Measurements from ENCODE around the gene SIAH1. TPM values are rescaled to one million over a fixed set of nuclear protein-coding genes. Genes with fewer than 3 reads are reported as not detected.
"Not testable (repeated sequence)": the region's sequence is repeated elsewhere in the genome, so short reads cannot be mapped to it uniquely, and the experiment has no call there.

Gene SIAH1
- total and polyA plus RNA-seq, 9 of the 15 experiments (the other 6 are each of a cell fraction or from before 2014, with no cell fraction given), result 4.1 to 14.3 (median 12.5) TPM

DNA sequence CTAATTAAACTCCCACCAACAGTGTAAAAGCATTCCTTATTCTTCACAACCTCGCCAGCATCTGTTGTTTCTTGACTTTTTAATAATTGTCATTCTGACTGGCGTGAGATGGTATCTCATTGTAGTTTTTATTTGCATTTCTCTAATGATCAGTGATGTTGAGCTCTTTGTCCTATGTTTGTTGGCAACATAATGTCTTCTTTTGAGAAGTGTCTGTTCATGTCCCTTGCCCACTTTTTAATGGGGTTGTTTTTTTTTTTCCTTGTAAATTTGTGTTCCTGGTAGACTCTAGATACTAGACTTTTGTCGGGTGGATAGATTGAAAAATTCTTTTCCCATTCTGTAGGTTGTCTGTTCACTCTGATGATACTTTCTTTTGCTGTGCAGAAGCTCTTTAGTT lies 71.3 kb downstream of the SIAH1 start:
- BruUV-seq (replicated peaks); H3K9me3 ChIP-seq (replicated peaks; ENCODE audit: control insufficient read depth, insufficient read depth, low read depth, low read length); POLR2A ChIA-PET; DNase-seq (ENCODE audit: extremely low read depth in 1 of 4, low spot score in 3 of 4); H3K9ac ChIP-seq (ENCODE audit: insufficient read depth in 1 of 2, low read depth in 2 of 2, low read length in 2 of 2); H2AFZ ChIP-seq (ENCODE audit: low read depth, low read length); H3K27me3 ChIP-seq (ENCODE audit: control insufficient read depth in 2 of 2, insufficient read depth in 2 of 2, low read length in 2 of 2); H4K20me1 ChIP-seq (replicated peaks; ENCODE audit: control insufficient read depth, insufficient read depth, low read length); H3K9me1 ChIP-seq (ENCODE audit: control insufficient read depth, insufficient read depth, low read length); H3K79me2 ChIP-seq (ENCODE audit: control insufficient read depth, insufficient read depth, low read length); CTCF ChIA-PET (ENCODE audit: low intra/inter-chr PET ratio); intact Hi-C loops (cut with micrococcal nuclease); in situ Hi-C loops (cut with MboI); FAIRE-seq; ATAC-seq; H3K4me2 ChIP-seq (ENCODE audit: insufficient read depth, low read length); H3K4me1 ChIP-seq (replicated peaks in 1 of 2; ENCODE audit: control insufficient read depth in 2 of 2, insufficient read depth in 2 of 2, low read length in 2 of 2); H3K27ac ChIP-seq (ENCODE audit: extremely low read depth, low read depth, low read length); H3K4me3 ChIP-seq: not testable (repeated sequence)
- WGBS (ENCODE audit: insufficient coverage, low coverage, missing lambda C conversion rate), result 97% methylated on average over 3 of the region's 3 CpGs
- peaks cover 34% of the 10 kb centered on the region for H3K36me3 ChIP-seq (ENCODE audit: control insufficient read depth, insufficient read depth, low read length)
- TF ChIP-seq, protein P1, sequence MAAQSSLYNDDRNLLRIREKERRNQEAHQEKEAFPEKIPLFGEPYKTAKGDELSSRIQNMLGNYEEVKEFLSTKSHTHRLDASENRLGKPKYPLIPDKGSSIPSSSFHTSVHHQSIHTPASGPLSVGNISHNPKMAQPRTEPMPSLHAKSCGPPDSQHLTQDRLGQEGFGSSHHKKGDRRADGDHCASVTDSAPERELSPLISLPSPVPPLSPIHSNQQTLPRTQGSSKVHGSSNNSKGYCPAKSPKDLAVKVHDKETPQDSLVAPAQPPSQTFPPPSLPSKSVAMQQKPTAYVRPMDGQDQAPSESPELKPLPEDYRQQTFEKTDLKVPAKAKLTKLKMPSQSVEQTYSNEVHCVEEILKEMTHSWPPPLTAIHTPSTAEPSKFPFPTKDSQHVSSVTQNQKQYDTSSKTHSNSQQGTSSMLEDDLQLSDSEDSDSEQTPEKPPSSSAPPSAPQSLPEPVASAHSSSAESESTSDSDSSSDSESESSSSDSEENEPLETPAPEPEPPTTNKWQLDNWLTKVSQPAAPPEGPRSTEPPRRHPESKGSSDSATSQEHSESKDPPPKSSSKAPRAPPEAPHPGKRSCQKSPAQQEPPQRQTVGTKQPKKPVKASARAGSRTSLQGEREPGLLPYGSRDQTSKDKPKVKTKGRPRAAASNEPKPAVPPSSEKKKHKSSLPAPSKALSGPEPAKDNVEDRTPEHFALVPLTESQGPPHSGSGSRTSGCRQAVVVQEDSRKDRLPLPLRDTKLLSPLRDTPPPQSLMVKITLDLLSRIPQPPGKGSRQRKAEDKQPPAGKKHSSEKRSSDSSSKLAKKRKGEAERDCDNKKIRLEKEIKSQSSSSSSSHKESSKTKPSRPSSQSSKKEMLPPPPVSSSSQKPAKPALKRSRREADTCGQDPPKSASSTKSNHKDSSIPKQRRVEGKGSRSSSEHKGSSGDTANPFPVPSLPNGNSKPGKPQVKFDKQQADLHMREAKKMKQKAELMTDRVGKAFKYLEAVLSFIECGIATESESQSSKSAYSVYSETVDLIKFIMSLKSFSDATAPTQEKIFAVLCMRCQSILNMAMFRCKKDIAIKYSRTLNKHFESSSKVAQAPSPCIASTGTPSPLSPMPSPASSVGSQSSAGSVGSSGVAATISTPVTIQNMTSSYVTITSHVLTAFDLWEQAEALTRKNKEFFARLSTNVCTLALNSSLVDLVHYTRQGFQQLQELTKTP (IDR thresholded peaks at IDR 0.05; ENCODE audit: low read depth in 1 of 2, partially characterized antibody in 2 of 2), result peak in 1 of 2 experiments; percentile 93

Measured in K562 (cell line).